KMS-11 (cell line): ENCODE results near the gene PHOSPHO2.

Experiments
- H2AFZ ChIP-seq: fragments of 200-600 bp; sonication (generic); 2 replicates; pipeline ENCODE4 v1.6.1; 2016; ENCODE audit warnings: antibody characterized with exemption, mixed run types, low read depth
- H3K27ac ChIP-seq: fragments of 200-600 bp; sonication (generic); 2 replicates; pipeline ENCODE4 v1.6.1; 2016; ENCODE audit warnings: mild to moderate bottlenecking, mixed run types
- H3K27me3 ChIP-seq: fragments of 200-600 bp; sonication (generic); 2 replicates; pipeline ENCODE4 v1.6.1; 2017; ENCODE audit warnings: mild to moderate bottlenecking, low read depth, mixed run types, moderate library complexity; ENCODE audit not compliant: insufficient read depth
- H3K36me3 ChIP-seq: fragments of 200-600 bp; sonication (generic); 2 replicates; pipeline ENCODE4 v1.6.1; 2017; ENCODE audit warnings: mild to moderate bottlenecking, mixed run types; ENCODE audit not compliant: insufficient read depth
- H3K4me1 ChIP-seq: fragments of 200-600 bp; sonication (generic); 2 replicates; pipeline ENCODE4 v1.6.1; 2016; ENCODE audit warnings: mild to moderate bottlenecking, low read depth, mixed run types; ENCODE audit not compliant: poor library complexity, severe bottlenecking
- H3K4me2 ChIP-seq: fragments of 200-600 bp; sonication (generic); 2 replicates; pipeline ENCODE4 v1.7.0; 2016; ENCODE audit warnings: mild to moderate bottlenecking, mixed run types
- H3K4me3 ChIP-seq: fragments of 200-600 bp; sonication (generic); IDR thresholded peaks from 2 replicates; pipeline ENCODE4 v1.6.1; 2017; ENCODE audit warnings: low read depth, low read length, mixed read lengths; ENCODE audit not compliant: insufficient read depth
- H3K79me2 ChIP-seq: fragments of 200-600 bp; sonication (generic); 2 replicates; pipeline ENCODE4 v1.6.1; 2016; ENCODE audit warnings: low read depth, mixed run types; ENCODE audit not compliant: insufficient read depth
- H3K9ac ChIP-seq: fragments of 200-600 bp; sonication (generic); 2 replicates; pipeline ENCODE4 v1.6.1; 2016; ENCODE audit warnings: mild to moderate bottlenecking, mixed run types
- H4K20me1 ChIP-seq: fragments of 200-600 bp; sonication (generic); 2 replicates; pipeline ENCODE4 v1.6.1; 2016; ENCODE audit warnings: mild to moderate bottlenecking, mixed run types; ENCODE audit not compliant: insufficient read depth
- CTCF ChIP-seq: fragments of 200-600 bp; sonication (generic); conservative IDR thresholded peaks from 2 replicates; pipeline ENCODE4 v1.6.1; 2017; ENCODE audit warnings: low read depth, mild to moderate bottlenecking, antibody characterized with exemption, low read length, moderate library complexity, mixed read lengths

PHOSPHO2 gene

GRCh38 chr2:169662744-169663143 lies 31.5 kb upstream of the PHOSPHO2 start:
- H4K20me1 ChIP-seq, result no peaks in the 10 kb centered on the region
- no peaks in the 10 kb centered on the region for H3K4me1 ChIP-seq
- H3K27me3 ChIP-seq, result no peaks in the 10 kb centered on the region
- no peak overlapping the region for H3K9ac ChIP-seq
- H3K4me3 ChIP-seq, result no peak overlapping the region
- no peaks in the 10 kb centered on the region for H3K36me3 ChIP-seq
- no peaks in the 10 kb centered on the region for H3K79me2 ChIP-seq
- no peak overlapping the region for H3K27ac ChIP-seq
- no peak overlapping the region for H3K4me2 ChIP-seq
- H2AFZ ChIP-seq, result no peak overlapping the region
- no peak for TF ChIP-seq CTCF

GRCh38 chr2:169663247-169663646 lies 31.0 kb upstream of the PHOSPHO2 start:
- Histone ChIP-seq H3K4me2 (no peak overlapping the region), H4K20me1 (no peaks in the 10 kb centered on the region), H3K27me3 (no peaks in the 10 kb centered on the region), H3K79me2 (no peaks in the 10 kb centered on the region), H3K4me3 (no peak overlapping the region), H3K4me1 (no peaks in the 10 kb centered on the region), H3K36me3 (no peaks in the 10 kb centered on the region), H2AFZ (no peak overlapping the region), H3K27ac (no peak overlapping the region), H3K9ac (no peak overlapping the region)
- TF ChIP-seq CTCF, result no peak

GRCh38 chr2:169664600-169664977 lies 29.7 kb upstream of the PHOSPHO2 start:
- Histone ChIP-seq H3K27ac (no peak overlapping the region), H3K27me3 (no peaks in the 10 kb centered on the region), H4K20me1 (no peaks in the 10 kb centered on the region), H3K9ac (no peak overlapping the region), H3K4me1 (no peaks in the 10 kb centered on the region), H2AFZ (no peak overlapping the region), H3K79me2 (no peaks in the 10 kb centered on the region), H3K4me3 (no peak overlapping the region), H3K36me3 (no peaks in the 10 kb centered on the region), H3K4me2 (no peak overlapping the region)
- no peak for TF ChIP-seq CTCF

GRCh38 chr2:169664978-169665930 lies 29.0 kb upstream of the PHOSPHO2 start:
- no peak overlapping the region for H3K9ac ChIP-seq
- H4K20me1 ChIP-seq, result no peaks in the 10 kb centered on the region
- H3K4me2 ChIP-seq, result no peak overlapping the region
- no peak overlapping the region for H2AFZ ChIP-seq
- H3K27ac ChIP-seq, result no peak overlapping the region
- no peak overlapping the region for H3K4me3 ChIP-seq
- no peaks in the 10 kb centered on the region for H3K36me3 ChIP-seq
- H3K27me3 ChIP-seq, result no peaks in the 10 kb centered on the region
- no peaks in the 10 kb centered on the region for H3K79me2 ChIP-seq
- H3K4me1 ChIP-seq, result no peaks in the 10 kb centered on the region
- TF ChIP-seq CTCF, result no peak
